ENCODE measurements around the gene KCND2.

Gene KCND2

DNA sequence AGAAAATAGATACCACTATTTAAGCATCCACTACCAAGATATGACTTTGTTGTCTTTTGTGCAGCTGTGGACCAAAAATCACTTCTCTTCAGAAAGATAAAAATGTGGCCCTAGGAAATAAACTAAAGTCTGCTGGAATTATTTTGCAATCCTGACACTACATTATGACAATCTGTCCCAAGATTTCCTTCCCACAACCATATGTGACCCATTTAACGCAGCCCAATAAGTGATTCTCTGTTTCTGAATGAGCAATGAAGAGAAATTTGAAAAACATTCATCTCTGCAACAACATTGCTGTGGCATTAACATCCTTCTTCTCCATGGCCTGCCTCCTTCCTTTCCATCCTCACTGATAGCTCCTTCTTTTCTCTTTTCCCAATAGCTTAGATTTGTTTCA, 373.0 kb downstream of the KCND2 start:
- no peak for TF ChIP-seq CTCF (IDR thresholded peaks at IDR 0.05; ENCODE audit: low read depth, low read length, missing control alignments)
- H3K4me3 ChIP-seq (ENCODE audit: low read depth, low read length), result no peak overlapping the region
- DNase-seq (ENCODE audit: low read depth), result no peak

- no peak overlapping the region for H3K4me3 ChIP-seq (ENCODE audit: low read depth, low read length)
- no peak for TF ChIP-seq CTCF (IDR thresholded peaks at IDR 0.05; ENCODE audit: low read depth, low read length, missing control alignments)
- DNase-seq (ENCODE audit: low read depth), result no peak
Measured at GRCh38 chr7:120654241-120654640, 381.3 kb downstream of the KCND2 start.

DNA sequence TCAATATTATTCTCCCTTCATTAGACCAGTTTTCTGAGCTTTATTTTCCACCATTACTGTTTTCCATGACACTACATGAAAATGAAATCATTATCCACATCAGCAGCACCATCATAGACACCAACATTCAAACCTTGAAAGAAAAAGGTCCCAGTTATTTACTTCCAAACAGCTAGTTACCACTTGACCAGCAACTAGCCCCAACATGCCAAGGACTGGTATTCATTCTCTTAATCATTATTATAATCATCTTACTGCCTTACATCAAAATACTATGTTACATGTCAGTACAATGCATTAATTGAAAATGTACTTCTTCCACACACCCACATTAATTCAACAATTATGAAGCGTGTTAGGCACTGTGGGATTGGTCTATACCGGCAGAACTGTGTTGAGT, 385.5 kb downstream of the KCND2 start:
- no peak for TF ChIP-seq CTCF (IDR thresholded peaks at IDR 0.05; ENCODE audit: low read depth, low read length, missing control alignments)
- DNase-seq (ENCODE audit: low read depth), result no peak
- H3K4me3 ChIP-seq (ENCODE audit: low read depth, low read length), result no peak overlapping the region

- DNase-seq (ENCODE audit: low read depth), result no peak
- no peak overlapping the region for H3K4me3 ChIP-seq (ENCODE audit: low read depth, low read length)
- TF ChIP-seq CTCF (IDR thresholded peaks at IDR 0.05; ENCODE audit: low read depth, low read length, missing control alignments), result no peak
Measured at GRCh38 chr7:120662291-120662690, 389.3 kb downstream of the KCND2 start.

- no peak overlapping the region for H3K4me3 ChIP-seq (ENCODE audit: low read depth, low read length)
- no peak for TF ChIP-seq CTCF (IDR thresholded peaks at IDR 0.05; ENCODE audit: low read depth, low read length, missing control alignments)
- DNase-seq (ENCODE audit: low read depth), result no peak
Measured at GRCh38 chr7:120665068-120665467, 392.1 kb downstream of the KCND2 start.

DNA sequence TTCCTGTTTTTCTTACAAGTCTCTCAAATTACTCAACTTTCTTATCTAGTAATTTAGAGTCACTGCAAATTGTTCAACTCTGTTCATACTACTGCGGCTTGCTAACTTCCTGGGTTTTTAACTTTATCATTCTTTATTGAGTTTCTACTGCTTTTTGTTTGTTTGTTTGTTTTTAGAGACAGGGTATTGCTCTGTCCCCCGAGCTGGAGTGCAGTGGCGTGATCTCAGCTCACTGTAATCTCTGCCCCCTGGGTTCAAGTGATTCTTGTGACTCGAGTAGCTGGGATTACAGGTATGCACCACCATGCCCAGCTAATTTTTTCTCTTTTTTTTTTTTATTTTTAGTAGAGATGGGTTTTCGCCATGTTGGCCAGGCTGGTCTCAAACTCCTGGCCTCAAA, 402.1 kb downstream of the KCND2 start:
- DNase-seq (ENCODE audit: low read depth), result no peak
- no peak overlapping the region for H3K4me3 ChIP-seq (ENCODE audit: low read depth, low read length)
- TF ChIP-seq CTCF (IDR thresholded peaks at IDR 0.05; ENCODE audit: low read depth, low read length, missing control alignments), result no peak

DNA sequence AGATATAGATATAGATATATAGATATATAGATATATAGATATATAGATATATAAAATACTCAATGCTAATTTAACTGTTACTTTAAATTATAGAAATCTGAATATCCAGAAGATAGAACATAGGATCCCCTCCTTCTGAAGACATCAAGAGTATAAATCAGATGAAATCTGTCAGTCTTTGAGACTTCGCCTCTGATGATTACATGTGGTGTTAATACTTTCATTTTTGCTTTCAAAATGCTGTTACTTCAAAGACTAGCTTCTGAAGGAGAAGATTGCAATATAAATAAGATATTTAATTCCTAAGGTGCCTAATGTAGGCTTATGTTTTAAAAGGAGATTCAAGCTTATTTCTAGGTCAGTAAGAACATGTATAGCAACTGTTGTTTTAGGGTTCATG, 404.6 kb downstream of the KCND2 start:
- TF ChIP-seq CTCF (IDR thresholded peaks at IDR 0.05; ENCODE audit: low read depth, low read length, missing control alignments), result no peak
- H3K4me3 ChIP-seq (ENCODE audit: low read depth, low read length), result no peak overlapping the region
- no peak for DNase-seq (ENCODE audit: low read depth)
